H1 (cell line): Measurements from ENCODE around the gene ZNF3. TPM values are rescaled to one million over a fixed set of nuclear protein-coding genes. Genes with fewer than 3 reads are reported as not detected.

Experiments
- ASH2L ChIP-seq: fragments of 200-600, 300-600 bp; sonication (generic); IDR thresholded peaks from one replicate; pipeline ENCODE4 v1.7.1; 2017; ENCODE audit warnings: low read length
- CEBPB ChIP-seq: IDR thresholded peaks from 2 replicates; pipeline ENCODE4 v1.6.1; 2012; ENCODE audit warnings: low read depth, low read length
- CTBP2 ChIP-seq: IDR thresholded peaks from 2 replicates; pipeline ENCODE4 v1.7.0; 2011; ENCODE audit warnings: borderline replicate concordance, mild to moderate bottlenecking, moderate library complexity, mixed read lengths, low read length; ENCODE audit not compliant: insufficient read depth, insufficient read length
- EGR1 ChIP-seq: IDR thresholded peaks from 2 replicates; pipeline ENCODE4 v1.6.1; 2011; ENCODE audit warnings: low read depth, low read length, borderline replicate concordance
- EP300 ChIP-seq, 2 experiments: IDR thresholded peaks; 1 replicate in 1 of 2; 2 replicates in 1 of 2; pipeline ENCODE4 v1.6.1; 2011 to 2012; ENCODE audit warnings: low read depth in 2 of 2, low read length in 2 of 2, mild to moderate bottlenecking in 2 of 2, borderline replicate concordance in 1 of 2, inconsistent platforms in 1 of 2, moderate library complexity in 1 of 2
- GTF2F1 ChIP-seq: IDR thresholded peaks from 2 replicates; pipeline ENCODE4 v1.6.1; 2012; ENCODE audit warnings: low read depth, low read length, improper control_type of control experiment, borderline replicate concordance
- HDAC6 ChIP-seq: IDR thresholded peaks from one replicate; pipeline ENCODE4 v1.7.1; 2012; ENCODE audit warnings: low read depth, mild to moderate bottlenecking, inconsistent platforms, low read length, moderate library complexity
- KDM5A ChIP-seq: fragments of 200-600 bp; IDR thresholded peaks from 2 replicates; pipeline ENCODE4 v1.7.1; 2012; ENCODE audit warnings: mild to moderate bottlenecking, low read length, inconsistent platforms, mixed read lengths
- POU5F1 ChIP-seq: IDR thresholded peaks from 2 replicates; pipeline ENCODE4 v1.6.1; 2011; ENCODE audit warnings: low read depth, mild to moderate bottlenecking, low read length, moderate library complexity
- RAD21 ChIP-seq, 2 experiments: IDR thresholded peaks in 1 of 2; conservative IDR thresholded peaks in 1 of 2; 2 replicates each; pipeline ENCODE4 v1.6.1; 2011; ENCODE audit warnings: low read depth in 2 of 2, low read length in 2 of 2, improper control_type of control experiment in 1 of 2, inconsistent platforms in 1 of 2, mild to moderate bottlenecking in 1 of 2, moderate library complexity in 1 of 2
- RFX5 ChIP-seq: IDR thresholded peaks from 2 replicates; pipeline ENCODE4 v1.6.1; 2011; ENCODE audit warnings: low read depth, low read length, improper control_type of control experiment, borderline replicate concordance
- SIRT6 ChIP-seq: IDR thresholded peaks from one replicate; pipeline ENCODE4 v1.7.1; 2012; ENCODE audit warnings: low read length, inconsistent platforms
- TAF7 ChIP-seq: optimal IDR thresholded peaks from 2 replicates; pipeline ENCODE3; 2011; ENCODE audit warnings: low read depth, mild to moderate bottlenecking, inconsistent platforms, low read length, moderate library complexity, borderline replicate concordance
- TCF12 ChIP-seq: IDR thresholded peaks from 2 replicates; pipeline ENCODE4 v1.6.1; 2011; ENCODE audit warnings: low read depth, mild to moderate bottlenecking, low read length
- USF2 ChIP-seq: IDR thresholded peaks from 2 replicates; pipeline ENCODE4 v1.6.1; 2011; ENCODE audit warnings: low read length, improper control_type of control experiment
- polyA plus RNA-seq, 7 experiments: library from polyadenylated mRNA; depleted of rRNA in 3 of 7; stranded (reverse) in 5 of 7; unstranded in 2 of 7; fragments of >200 nt in 5 of 7; fragments of 200-250 nt in 2 of 7; gene quantifications; 1 replicate in 5 of 7; 2 replicates in 1 of 7; 4 replicates in 1 of 7; pipeline versions ENCODE4 v1.2.1 to v1.2.3, GENCODE V29; 2011 to 2013; ENCODE audit warnings: missing spikeins in 2 of 7, mixed read lengths in 2 of 7
- total RNA-seq: library from RNA; stranded (reverse); fragmentation: NEBNext Ultra II Directional; extraction: Animal tissue kit (Norgen Biotek cat#: 25700); gene quantifications from 2 replicates; pipeline ENCODE4 v1.2.1, GENCODE V29; 2021

The ZNF3 gene
- total and polyA plus RNA-seq, 2 of the 8 experiments (the other 6 are each of a cell fraction or from before 2014, with no cell fraction given): 26.9 to 49.1 TPM

DNA sequence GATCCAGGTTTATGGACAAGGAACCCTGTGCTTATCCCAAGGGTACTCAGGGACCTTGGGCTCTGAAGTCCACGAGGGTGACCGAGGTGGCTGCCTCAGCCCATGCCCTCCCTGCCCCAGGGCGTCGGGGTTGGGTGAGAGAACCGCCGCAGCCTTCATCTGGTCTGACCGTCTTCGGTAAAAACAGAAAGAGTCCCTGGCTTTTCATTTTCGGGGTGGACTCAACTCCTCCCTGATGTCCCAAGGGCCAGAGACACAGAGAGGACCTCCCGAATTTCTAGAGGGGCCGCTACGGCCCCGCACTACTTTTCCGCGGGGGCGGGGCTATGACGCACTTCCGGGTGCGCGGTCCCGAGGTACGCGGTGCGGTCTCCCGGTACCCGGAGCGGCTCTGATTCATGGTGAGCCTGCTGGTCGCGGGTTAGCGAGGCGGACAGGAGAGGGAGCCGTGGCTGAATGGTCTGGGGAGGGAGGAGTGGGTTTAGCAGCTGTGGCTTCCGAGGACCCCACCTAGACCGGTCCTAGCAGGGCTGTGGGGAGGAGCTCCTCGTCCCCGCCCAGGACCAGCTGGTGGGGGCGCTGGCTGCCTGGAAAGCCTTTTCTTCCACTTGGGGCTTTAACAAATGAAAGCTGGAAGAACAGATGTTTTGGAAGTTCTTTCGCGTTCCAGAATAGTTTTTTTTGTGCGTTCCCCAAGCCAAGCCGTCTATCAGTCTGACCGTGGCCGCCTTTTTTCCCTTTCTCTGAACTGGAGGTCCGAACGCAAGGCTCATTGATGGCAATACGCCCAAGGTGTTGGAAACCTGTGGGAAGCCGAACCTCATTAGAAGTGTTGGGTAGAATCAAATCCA is 31.9 kb downstream of the ZNF3 start, which contains the start of gene ZSCAN21 (continued):
- TF ChIP-seq EP300 (IDR thresholded peaks at IDR 0.05; ENCODE audit: borderline replicate concordance in 1 of 2, low read depth in 2 of 2, low read length in 2 of 2) (no peak), SIRT6 (no peak), USF2 (no peak), EGR1 (peak; percentile 83), TCF12 (no peak), POU5F1 (no peak), TAF7 (peak; percentile 54), CTBP2 (no peak), RFX5 (no peak), ASH2L (peak; percentile 94), RAD21 (IDR thresholded peaks at IDR 0.05 in 1 of 2, conservative IDR thresholded peaks at IDR 0.05 in 1 of 2; ENCODE audit: low read depth in 2 of 2, low read length in 2 of 2) (no peak), HDAC6 (no peak), GTF2F1 (0 out of 2 replicates have a peak, but pooled peaks have one; percentile 13), KDM5A (peak; percentile 74; the same call in 1 of the 2 replicates), CEBPB (no peak)
